ENCODE data around the gene RNF14. TPM values are rescaled to one million over a fixed set of nuclear protein-coding genes. Genes with fewer than 3 reads are reported as not detected.

RNF14 gene
- total and polyA plus RNA-seq, 2 of the 8 experiments (the other 6 are each of a cell fraction or from before 2014, with no cell fraction given) = 4.7 to 20.2 TPM

- TF ChIP-seq, protein P1, sequence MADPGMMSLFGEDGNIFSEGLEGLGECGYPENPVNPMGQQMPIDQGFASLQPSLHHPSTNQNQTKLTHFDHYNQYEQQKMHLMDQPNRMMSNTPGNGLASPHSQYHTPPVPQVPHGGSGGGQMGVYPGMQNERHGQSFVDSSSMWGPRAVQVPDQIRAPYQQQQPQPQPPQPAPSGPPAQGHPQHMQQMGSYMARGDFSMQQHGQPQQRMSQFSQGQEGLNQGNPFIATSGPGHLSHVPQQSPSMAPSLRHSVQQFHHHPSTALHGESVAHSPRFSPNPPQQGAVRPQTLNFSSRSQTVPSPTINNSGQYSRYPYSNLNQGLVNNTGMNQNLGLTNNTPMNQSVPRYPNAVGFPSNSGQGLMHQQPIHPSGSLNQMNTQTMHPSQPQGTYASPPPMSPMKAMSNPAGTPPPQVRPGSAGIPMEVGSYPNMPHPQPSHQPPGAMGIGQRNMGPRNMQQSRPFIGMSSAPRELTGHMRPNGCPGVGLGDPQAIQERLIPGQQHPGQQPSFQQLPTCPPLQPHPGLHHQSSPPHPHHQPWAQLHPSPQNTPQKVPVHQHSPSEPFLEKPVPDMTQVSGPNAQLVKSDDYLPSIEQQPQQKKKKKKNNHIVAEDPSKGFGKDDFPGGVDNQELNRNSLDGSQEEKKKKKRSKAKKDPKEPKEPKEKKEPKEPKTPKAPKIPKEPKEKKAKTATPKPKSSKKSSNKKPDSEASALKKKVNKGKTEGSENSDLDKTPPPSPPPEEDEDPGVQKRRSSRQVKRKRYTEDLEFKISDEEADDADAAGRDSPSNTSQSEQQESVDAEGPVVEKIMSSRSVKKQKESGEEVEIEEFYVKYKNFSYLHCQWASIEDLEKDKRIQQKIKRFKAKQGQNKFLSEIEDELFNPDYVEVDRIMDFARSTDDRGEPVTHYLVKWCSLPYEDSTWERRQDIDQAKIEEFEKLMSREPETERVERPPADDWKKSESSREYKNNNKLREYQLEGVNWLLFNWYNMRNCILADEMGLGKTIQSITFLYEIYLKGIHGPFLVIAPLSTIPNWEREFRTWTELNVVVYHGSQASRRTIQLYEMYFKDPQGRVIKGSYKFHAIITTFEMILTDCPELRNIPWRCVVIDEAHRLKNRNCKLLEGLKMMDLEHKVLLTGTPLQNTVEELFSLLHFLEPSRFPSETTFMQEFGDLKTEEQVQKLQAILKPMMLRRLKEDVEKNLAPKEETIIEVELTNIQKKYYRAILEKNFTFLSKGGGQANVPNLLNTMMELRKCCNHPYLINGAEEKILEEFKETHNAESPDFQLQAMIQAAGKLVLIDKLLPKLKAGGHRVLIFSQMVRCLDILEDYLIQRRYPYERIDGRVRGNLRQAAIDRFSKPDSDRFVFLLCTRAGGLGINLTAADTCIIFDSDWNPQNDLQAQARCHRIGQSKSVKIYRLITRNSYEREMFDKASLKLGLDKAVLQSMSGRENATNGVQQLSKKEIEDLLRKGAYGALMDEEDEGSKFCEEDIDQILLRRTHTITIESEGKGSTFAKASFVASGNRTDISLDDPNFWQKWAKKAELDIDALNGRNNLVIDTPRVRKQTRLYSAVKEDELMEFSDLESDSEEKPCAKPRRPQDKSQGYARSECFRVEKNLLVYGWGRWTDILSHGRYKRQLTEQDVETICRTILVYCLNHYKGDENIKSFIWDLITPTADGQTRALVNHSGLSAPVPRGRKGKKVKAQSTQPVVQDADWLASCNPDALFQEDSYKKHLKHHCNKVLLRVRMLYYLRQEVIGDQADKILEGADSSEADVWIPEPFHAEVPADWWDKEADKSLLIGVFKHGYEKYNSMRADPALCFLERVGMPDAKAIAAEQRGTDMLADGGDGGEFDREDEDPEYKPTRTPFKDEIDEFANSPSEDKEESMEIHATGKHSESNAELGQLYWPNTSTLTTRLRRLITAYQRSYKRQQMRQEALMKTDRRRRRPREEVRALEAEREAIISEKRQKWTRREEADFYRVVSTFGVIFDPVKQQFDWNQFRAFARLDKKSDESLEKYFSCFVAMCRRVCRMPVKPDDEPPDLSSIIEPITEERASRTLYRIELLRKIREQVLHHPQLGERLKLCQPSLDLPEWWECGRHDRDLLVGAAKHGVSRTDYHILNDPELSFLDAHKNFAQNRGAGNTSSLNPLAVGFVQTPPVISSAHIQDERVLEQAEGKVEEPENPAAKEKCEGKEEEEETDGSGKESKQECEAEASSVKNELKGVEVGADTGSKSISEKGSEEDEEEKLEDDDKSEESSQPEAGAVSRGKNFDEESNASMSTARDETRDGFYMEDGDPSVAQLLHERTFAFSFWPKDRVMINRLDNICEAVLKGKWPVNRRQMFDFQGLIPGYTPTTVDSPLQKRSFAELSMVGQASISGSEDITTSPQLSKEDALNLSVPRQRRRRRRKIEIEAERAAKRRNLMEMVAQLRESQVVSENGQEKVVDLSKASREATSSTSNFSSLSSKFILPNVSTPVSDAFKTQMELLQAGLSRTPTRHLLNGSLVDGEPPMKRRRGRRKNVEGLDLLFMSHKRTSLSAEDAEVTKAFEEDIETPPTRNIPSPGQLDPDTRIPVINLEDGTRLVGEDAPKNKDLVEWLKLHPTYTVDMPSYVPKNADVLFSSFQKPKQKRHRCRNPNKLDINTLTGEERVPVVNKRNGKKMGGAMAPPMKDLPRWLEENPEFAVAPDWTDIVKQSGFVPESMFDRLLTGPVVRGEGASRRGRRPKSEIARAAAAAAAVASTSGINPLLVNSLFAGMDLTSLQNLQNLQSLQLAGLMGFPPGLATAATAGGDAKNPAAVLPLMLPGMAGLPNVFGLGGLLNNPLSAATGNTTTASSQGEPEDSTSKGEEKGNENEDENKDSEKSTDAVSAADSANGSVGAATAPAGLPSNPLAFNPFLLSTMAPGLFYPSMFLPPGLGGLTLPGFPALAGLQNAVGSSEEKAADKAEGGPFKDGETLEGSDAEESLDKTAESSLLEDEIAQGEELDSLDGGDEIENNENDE (IDR thresholded peaks at IDR 0.05; ENCODE audit: insufficient replicate concordance, low read length) = no peak
These were observed 16.9 kb upstream of the RNF14 start (continued) for GRCh38 chr5:141952020-141952419.

Data from H1 (cell line).